ENCODE results near the gene DHRSX.

DNA sequence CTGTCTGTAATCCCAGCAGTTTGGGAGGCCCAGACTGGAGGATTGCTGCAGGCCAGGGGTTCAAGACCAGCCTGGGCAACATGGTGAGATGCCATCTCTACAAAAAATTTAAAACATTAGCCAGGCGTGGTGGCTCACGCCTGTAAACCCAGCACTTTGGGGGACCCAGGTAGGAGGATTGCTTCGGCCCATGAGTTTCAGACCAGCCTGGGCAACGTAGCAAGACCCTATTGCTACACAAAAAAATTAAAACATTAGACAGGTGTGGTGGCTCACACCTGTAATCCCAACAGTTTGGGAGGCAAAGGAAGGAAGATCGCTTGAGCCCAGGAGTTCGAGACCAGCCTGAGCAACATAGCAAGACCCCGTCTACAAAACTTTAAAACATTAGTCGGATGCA, 1.3 kb downstream of the DHRSX start:
- TF ChIP-seq, protein P1, sequence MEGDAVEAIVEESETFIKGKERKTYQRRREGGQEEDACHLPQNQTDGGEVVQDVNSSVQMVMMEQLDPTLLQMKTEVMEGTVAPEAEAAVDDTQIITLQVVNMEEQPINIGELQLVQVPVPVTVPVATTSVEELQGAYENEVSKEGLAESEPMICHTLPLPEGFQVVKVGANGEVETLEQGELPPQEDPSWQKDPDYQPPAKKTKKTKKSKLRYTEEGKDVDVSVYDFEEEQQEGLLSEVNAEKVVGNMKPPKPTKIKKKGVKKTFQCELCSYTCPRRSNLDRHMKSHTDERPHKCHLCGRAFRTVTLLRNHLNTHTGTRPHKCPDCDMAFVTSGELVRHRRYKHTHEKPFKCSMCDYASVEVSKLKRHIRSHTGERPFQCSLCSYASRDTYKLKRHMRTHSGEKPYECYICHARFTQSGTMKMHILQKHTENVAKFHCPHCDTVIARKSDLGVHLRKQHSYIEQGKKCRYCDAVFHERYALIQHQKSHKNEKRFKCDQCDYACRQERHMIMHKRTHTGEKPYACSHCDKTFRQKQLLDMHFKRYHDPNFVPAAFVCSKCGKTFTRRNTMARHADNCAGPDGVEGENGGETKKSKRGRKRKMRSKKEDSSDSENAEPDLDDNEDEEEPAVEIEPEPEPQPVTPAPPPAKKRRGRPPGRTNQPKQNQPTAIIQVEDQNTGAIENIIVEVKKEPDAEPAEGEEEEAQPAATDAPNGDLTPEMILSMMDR (IDR thresholded peaks at IDR 0.05; ENCODE audit: low read depth, low read length, poor library complexity, severe bottlenecking): no peak
- no peak for TF ChIP-seq EZH2phosphoT487 (IDR thresholded peaks at IDR 0.05; ENCODE audit: borderline replicate concordance, low read length)
